HG02798 (cell line): Measurements from ENCODE around the gene CEP128.
A peak's percentile ranks its signal among the peaks of the same experiment; 100 is the strongest.

ENCODE experiments used
- ATAC-seq: cut with Tn5 transposase; IDR thresholded peaks from one replicate; pipeline ENCODE4 v1.9.1; 2021; ENCODE audit warnings: mild to moderate bottlenecking; ENCODE audit not compliant: unreplicated experiment, poor library complexity

Gene CEP128

DNA sequence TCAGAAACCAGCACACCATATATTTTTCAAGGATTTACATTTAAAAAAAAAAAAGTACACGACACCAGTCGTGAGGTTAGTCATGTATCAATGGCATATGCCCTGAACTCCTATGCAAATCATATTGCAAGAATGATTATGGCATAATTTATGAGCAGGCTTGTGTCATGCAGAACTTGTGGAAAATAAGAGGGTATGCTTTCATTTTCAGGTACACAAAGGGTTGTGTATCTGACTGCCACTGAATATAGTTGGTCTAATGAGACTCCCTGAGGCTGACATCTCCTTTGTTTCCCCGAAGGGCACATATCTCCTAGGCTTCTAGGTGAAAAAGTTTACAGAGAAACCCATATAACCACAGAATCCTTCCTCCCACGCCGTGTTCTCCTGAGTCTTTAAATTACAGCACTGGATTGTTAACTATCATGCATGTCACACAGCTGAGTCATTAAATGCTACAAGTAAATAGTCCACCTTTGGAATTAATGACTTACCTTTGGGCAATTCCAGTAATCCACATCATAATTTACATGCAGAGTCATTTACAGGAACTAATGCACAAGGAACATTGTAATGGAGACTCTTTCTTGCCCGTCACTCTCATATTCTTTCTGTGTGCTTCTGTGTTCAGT is 373.5 kb downstream of the CEP128 start:
- ATAC-seq = no peak

DNA sequence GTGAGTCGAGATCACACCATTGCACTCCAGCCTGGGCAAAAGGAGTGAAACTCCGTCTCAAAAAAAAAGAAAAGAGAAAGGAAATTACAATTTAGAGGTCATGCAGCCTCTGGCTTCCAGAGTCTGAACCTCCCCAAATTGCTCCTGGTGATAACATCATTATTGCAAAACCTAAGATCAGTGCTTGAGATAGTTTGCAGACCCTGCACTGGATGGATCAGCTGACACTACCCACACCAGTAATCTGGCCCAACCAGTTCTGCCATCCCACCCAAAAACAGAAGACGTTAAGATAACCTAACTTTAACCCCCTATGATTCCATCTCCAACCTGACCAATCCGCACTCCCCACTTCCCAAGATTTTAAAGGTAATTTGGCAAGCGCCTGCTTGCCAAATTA is 376.5 kb downstream of the CEP128 start:
- ATAC-seq = no peak

DNA sequence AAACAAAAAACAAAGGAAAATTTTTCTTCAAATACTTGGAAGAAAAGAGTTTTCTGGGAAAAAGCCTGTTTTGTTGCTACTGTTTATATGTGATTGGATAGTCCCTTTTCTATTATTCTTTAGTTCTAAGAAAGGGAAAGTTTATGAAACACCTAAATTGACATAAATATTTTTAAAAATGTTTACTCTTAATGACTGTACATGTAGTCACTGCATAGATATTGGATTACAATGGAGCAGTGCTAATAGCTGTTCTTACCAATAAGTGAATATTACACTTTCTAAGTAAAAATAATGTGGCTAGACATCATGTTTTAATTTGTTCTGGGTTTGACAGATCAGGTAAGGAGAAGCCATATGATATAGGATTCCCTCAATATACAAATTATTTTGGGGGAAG is 377.5 kb downstream of the CEP128 start:
- ATAC-seq = no peak

GRCh38 chr14:80560800-80561657 is 380.5 kb downstream of the CEP128 start:
- peak; percentile 91 for ATAC-seq

DNA sequence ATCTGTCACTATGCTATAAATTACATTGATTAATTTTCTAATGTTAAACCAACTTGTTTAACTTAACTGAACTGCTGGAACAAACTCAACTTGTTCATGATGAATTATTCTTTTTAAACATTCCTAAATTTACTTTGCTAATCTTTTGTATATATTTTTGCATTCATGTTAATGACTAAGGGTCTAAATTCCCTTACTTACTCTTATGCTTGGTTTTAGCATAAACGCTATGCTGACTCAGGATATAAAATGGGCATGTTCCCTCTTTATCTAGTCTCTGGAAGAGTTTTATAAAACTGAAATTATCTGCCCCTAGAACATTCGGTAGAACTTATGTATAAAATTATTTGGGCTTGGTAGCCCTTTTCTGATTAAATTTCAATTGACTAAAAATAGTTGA is 387.4 kb downstream of the CEP128 start:
- no peak for ATAC-seq

DNA sequence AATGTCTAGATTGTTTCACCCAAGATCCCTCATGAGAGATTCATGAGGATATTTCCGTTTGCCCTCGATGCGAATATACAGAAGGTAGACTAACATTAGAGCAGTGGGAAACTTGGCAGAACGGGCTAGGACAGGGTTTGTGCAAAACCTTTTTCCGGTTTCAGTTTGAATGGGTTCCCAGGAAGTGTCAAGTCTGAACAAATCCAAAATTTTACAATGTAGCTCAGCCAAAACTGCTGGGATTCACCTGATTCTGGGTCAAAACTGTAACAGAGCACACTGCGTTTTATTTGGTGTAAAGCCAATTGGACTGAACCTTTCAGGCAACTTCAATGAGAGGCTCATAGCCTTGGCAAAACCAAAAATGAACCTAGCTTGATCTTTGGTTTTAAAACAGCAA is 392.4 kb downstream of the CEP128 start:
- no peak for ATAC-seq

DNA sequence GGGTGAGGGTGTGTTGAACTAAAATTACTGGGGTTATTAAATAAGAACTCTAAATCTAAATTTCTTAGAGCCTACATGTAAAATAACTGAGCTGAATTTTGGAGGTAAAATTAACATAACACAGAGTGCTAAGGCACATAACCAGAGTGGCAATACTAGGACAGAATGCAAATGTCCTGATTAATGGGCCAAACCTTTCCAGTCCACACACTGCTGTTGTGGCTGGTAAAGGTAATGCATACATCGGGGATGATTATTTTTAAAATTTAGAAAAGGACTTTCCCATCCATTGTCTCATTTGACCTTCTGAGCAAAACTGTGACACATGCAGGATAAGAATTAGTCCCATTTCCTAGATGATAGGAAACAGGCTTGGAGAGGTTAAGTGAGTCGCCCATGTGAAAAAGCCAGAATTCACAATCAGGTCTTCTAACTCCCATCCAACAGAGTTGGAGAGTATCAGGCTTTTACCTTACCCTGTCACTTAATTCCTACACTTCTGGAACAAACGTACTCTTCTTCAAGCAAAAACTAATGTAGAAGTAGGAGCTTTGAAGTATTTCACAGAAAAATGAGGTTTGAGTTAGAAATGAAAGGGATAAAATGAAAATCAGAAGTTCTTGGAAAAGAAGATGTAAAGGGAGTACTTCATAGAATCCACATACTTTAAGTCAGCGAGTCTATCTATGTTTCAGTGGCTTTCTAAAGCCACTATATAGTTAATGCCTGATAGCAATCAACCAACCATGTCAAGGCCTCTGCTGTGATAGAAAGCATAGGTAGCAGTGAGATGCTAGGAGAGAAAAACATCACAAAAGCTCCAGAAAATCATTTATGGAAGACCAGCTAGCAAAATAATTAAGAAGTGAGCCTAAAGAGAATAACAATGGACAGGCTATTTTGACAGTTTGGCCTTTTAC is 395.3 kb downstream of the CEP128 start:
- ATAC-seq = no peak

DNA sequence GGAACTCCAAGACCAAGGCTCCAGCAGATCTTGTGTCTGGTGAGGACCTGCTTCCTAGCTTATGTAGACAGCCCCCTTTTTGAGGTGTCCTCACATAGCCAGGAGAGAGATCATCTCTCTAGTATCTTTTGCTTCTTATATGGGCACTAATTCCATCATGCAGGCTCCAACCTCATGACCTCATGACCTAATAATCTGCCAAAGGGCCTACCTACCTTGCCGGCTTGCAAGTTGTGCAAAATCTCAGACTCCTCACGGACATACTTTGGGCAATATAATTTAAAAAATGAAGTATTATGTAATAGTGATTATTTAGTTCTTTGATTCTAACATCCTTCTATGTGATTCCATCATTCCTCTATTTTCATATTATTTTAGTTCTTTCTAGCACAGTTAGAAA is 397.2 kb downstream of the CEP128 start:
- ATAC-seq = no peak

DNA sequence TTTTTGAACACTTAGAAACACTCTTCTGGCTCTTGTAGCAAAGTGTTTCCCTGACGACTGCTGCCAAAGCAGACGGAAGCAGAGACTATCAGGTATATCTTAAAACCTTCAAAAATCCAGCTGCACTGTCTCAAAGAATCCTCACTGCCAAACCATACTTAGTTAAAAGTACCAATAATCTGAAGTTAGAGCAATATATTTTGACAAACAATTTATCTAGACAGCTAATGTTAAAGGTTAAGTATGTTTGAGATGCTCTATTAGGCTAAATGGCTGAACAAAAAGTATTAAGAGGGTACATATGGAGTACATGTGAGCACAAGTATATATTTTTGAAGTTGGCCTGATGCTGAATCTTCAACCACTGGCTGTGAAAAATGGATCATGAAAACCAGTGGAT is 398.3 kb downstream of the CEP128 start:
- ATAC-seq = no peak

GRCh38 chr14:80538633-80539375 is 402.7 kb downstream of the CEP128 start:
- ATAC-seq = no peak

GRCh38 chr14:80537626-80538025 is 403.9 kb downstream of the CEP128 start:
- ATAC-seq = no peak

GRCh38 chr14:80536456-80536855 is 405.1 kb downstream of the CEP128 start:
- no peak for ATAC-seq

DNA sequence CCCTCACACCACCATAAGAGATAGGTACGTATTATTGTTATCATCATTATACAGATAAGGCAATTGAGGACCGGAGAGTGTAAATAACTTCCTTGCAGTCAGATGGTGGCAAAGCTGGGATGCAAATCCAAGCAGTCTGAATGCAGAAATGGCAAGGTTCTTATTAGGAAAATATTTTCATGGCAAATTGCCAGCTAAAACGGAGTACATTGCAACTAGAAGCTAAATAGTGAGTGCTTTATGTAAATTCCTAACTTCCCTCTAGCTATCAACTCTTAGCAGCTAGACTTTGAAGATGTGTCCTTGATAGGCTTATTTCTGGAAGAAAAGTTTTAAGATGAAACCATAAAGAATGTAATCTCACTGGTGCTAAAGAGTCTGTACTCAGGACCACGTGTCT is 406.4 kb downstream of the CEP128 start:
- no peak for ATAC-seq

- ATAC-seq = no peak
Measured at GRCh38 chr14:80523518-80524117, 417.9 kb downstream of the CEP128 start.

GRCh38 chr14:80522936-80523335 is 418.6 kb downstream of the CEP128 start:
- ATAC-seq = no peak

- no peak for ATAC-seq
Measured at GRCh38 chr14:80522411-80522810, 419.1 kb downstream of the CEP128 start.

- no peak for ATAC-seq
Measured at GRCh38 chr14:80521456-80521855, 420.1 kb downstream of the CEP128 start.

- no peak for ATAC-seq
Measured at GRCh38 chr14:80519002-80519401, 422.5 kb downstream of the CEP128 start.

DNA sequence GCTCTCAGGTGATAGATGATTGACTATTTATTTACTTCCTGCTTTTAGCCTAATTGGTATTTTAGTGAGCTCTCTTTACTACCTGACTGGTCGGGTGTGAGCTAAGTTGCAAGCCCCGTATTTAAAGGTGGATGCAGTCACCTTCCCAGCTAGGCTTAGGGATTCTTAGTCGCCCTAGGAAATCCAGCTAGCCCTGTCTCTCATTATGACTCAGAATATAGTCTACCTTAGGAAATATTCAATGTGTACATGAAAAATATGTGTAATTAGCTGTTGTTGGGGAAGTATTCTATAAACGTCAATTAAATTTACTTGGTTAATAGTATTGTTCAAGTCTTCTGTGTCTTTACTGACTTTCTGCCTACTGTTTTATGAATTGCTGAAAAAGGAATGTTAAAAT is 423.4 kb downstream of the CEP128 start:
- ATAC-seq = no peak
